Chondrocyte (in vitro differentiated cells): ENCODE measurements around the gene ABHD13. TPM values are rescaled to one million over a fixed set of nuclear protein-coding genes. Genes with fewer than 3 reads are reported as not detected.

Experiments
- DNase-seq: peaks from one replicate; pipeline ENCODE4 v3.0.0; 2021; ENCODE audit warnings: mixed read lengths, low spot score
- H3K27ac Mint-ChIP-seq: one replicate; pipeline ENCODE4 v1.8.0; 2021; ENCODE audit warnings: mild to moderate bottlenecking, moderate library complexity, mixed read lengths; ENCODE audit not compliant: unreplicated experiment
- H3K27me3 Mint-ChIP-seq: 2 replicates; pipeline ENCODE4 v1.8.0; 2021; ENCODE audit warnings: low read depth, mixed read lengths
- H3K36me3 Mint-ChIP-seq: 2 replicates; pipeline ENCODE4 v1.8.0; 2021; ENCODE audit warnings: low read depth, mixed read lengths
- H3K4me1 Mint-ChIP-seq: 2 replicates; pipeline ENCODE4 v1.8.0; 2021; ENCODE audit warnings: low read depth, mild to moderate bottlenecking, mixed read lengths
- H3K4me3 Mint-ChIP-seq: one replicate; pipeline ENCODE4 v1.8.0; 2021; ENCODE audit warnings: mild to moderate bottlenecking, moderate library complexity, mixed read lengths; ENCODE audit not compliant: unreplicated experiment
- H3K9me3 Mint-ChIP-seq: 2 replicates; pipeline ENCODE4 v1.8.0; 2021; ENCODE audit warnings: low read depth, mixed read lengths
- total RNA-seq: library from RNA; stranded (reverse); gene quantifications from 3 replicates; pipeline ENCODE4 v1.2.1, GENCODE V29; 2021
- TF ChIP-seq, protein P1 (sequence below): fragments of 200-600 bp; sonication (generic); IDR thresholded peaks from 2 replicates; pipeline ENCODE4 v1.5.0; 2021; ENCODE audit warnings: antibody characterized with exemption, mild to moderate bottlenecking, moderate library complexity

The ABHD13 gene
- total RNA-seq, 1 donor from 2014 or later, result 7.1 TPM

DNA sequence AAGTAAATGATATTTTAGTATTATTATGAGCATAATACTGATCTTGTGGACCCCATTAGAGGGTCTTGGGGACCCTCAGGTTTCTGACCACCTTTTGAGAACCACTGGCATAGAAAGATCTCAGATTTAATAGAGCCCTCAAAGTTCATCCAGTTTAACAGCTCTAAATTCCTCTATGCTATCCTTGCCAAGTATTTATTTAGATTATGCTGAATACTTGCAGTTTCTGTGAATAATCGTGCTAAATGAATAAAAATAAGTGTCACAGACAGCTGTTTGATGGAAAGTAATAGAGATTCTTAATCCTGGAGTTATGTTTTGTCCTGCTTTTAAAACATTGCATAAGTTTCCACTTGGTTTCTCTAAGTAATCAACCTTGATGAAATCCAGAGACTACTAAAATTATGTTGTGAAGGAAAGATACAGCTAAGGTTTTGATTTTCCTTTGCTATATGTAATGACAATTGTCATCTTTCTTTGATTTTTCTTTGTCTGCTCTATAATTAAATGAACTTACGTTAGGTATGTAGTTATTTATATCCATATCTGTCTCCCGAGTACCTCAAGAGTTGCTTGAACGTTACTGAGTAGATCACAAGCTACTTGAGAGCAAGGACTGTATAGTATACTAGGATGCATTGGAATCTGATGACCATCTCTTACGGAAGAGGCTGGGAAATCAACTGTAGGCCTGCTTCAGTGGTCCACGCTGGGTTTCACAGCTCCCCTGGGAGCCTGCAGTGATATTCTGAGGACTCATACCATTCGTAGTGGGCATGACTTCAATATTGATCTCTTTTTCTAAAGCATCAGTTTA is 5.7 kb downstream of the ABHD13 start:
- Mint-ChIP-seq H3K27me3 (no peaks in the 10 kb centered on the region), H3K36me3 (no peaks in the 10 kb centered on the region), H3K27ac (no peak overlapping the region), H3K9me3 (no peaks in the 10 kb centered on the region), H3K4me3 (no peak overlapping the region), H3K4me1 (peaks cover 31% of the 10 kb centered on the region)
- no peak for DNase-seq
- TF ChIP-seq, protein P1, sequence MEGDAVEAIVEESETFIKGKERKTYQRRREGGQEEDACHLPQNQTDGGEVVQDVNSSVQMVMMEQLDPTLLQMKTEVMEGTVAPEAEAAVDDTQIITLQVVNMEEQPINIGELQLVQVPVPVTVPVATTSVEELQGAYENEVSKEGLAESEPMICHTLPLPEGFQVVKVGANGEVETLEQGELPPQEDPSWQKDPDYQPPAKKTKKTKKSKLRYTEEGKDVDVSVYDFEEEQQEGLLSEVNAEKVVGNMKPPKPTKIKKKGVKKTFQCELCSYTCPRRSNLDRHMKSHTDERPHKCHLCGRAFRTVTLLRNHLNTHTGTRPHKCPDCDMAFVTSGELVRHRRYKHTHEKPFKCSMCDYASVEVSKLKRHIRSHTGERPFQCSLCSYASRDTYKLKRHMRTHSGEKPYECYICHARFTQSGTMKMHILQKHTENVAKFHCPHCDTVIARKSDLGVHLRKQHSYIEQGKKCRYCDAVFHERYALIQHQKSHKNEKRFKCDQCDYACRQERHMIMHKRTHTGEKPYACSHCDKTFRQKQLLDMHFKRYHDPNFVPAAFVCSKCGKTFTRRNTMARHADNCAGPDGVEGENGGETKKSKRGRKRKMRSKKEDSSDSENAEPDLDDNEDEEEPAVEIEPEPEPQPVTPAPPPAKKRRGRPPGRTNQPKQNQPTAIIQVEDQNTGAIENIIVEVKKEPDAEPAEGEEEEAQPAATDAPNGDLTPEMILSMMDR, result no peak

- Mint-ChIP-seq H3K36me3 (peaks cover 4% of the 10 kb centered on the region), H3K27me3 (no peaks in the 10 kb centered on the region), H3K4me1 (peaks cover 16% of the 10 kb centered on the region), H3K27ac (no peak overlapping the region), H3K9me3 (no peaks in the 10 kb centered on the region), H3K4me3 (no peak overlapping the region)
- TF ChIP-seq, protein P1, result no peak
- DNase-seq, result no peak
These were observed 7.2 kb downstream of the ABHD13 start for GRCh38 chr13:108225440-108225839.

DNA sequence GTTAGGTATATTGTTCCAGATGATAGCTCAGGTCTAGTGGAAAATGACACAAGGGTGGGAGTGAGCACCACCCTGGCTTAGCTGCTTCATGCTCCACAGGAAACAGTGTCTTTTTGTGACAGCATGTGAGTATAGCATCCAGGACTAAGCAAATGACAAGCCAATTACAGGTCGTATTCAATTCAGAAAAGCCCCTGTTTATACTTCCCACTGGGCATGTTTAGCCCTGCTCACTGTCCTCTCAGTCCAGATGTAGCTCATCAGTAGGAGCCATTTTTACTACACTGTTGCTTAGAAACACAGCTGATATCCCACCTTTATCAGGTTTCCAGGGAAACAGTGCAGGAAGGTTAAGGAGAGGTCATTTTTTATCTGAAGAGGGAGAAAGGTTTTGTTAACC is 8.0 kb downstream of the ABHD13 start:
- no peak overlapping the region for H3K4me3 Mint-ChIP-seq
- peaks cover 12% of the 10 kb centered on the region for H3K4me1 Mint-ChIP-seq
- no peaks in the 10 kb centered on the region for H3K27me3 Mint-ChIP-seq
- no peak for DNase-seq
- TF ChIP-seq, protein P1, result no peak
- peaks cover 4% of the 10 kb centered on the region for H3K36me3 Mint-ChIP-seq
- no peaks in the 10 kb centered on the region for H3K9me3 Mint-ChIP-seq
- no peak overlapping the region for H3K27ac Mint-ChIP-seq

GRCh38 chr13:108227651-108228272 is 9.6 kb downstream of the ABHD13 start:
- no peak for DNase-seq
- no peak overlapping the region for H3K4me3 Mint-ChIP-seq
- H3K4me1 Mint-ChIP-seq, result peaks cover 12% of the 10 kb centered on the region
- TF ChIP-seq, protein P1, result peak; percentile 96
- no peak overlapping the region for H3K27ac Mint-ChIP-seq
- no peaks in the 10 kb centered on the region for H3K27me3 Mint-ChIP-seq
- no peaks in the 10 kb centered on the region for H3K9me3 Mint-ChIP-seq
- peaks cover 4% of the 10 kb centered on the region for H3K36me3 Mint-ChIP-seq

DNA sequence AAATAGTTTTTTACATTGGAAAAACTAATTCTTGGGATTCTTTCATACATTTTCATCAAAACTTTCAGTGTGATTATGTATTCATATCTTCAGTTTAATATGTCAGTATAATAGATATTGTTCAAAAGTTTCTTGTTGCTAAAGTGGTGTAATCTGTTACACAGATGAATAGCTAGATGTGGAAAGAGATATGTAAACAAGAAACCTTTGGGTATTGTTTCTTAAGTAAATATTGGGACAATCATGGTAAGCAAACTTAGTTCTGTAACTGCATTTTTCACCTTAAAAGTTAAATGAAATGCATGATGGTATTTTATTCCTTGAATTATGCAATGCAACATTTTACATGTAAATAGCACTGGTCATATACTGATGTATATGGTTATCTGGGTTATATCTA is 12.2 kb downstream of the ABHD13 start:
- Mint-ChIP-seq H3K4me1 (peaks cover 6% of the 10 kb centered on the region), H3K27me3 (no peaks in the 10 kb centered on the region), H3K27ac (no peak overlapping the region), H3K36me3 (peaks cover 4% of the 10 kb centered on the region), H3K4me3 (no peak overlapping the region), H3K9me3 (no peaks in the 10 kb centered on the region)
- no peak for DNase-seq
- TF ChIP-seq, protein P1, result no peak
